ENCODE data around the gene SNRPB. TPM values are rescaled to one million over a fixed set of nuclear protein-coding genes. Genes with fewer than 3 reads are reported as not detected.

The SNRPB gene
- total and polyA plus RNA-seq, 2 of the 13 experiments (the other 11 are each of a cell fraction or from before 2014, with no cell fraction given) = 473 to 844 TPM

DNA sequence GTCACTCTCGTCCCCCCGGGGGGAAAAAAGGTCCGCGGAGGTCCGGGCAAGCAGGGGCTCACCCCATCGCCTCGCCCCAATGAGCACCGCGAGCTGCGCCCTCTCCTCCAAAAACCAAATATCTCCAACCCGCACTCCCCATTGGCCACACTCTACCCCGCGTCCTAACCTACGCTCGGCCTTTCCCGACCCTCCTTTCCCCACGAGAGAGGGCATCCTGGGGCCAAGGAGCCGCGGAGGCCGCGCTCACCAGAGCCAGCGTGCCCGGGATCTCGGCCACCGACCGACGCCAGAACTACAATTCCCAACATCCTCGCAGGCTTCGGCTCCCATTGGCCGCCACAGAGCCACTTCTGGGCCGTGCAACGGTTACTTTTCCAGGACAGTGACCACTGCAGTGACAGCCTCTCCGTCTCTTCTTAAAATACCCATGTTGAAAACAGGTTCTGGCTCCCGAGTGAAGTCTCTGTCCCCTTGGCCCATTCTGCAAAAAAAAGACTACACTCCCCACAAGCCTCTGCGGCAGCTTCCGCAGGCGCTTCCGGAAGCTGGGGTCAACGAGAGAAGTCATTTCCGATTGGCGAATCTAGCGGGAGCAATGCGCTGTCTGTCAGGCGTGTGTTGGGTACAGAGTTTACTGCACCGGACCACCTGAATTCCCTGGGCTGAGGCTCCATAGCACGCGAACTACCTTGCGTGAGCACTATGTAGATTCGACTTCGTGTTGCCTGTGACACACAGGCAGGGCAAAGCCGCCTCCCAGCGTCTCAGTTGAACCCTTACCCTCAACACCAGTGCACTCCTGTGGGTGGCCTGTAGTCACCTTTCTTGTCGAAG lies 38.3 kb upstream of the SNRPB start, which contains the start of gene ZNF343 (continued):
- TF ChIP-seq MEIS2 (CRISPR knock-in tag; IDR thresholded peaks at IDR 0.05) = no peak; the same call in none of the 2 replicates
- TF ChIP-seq, protein P1, sequence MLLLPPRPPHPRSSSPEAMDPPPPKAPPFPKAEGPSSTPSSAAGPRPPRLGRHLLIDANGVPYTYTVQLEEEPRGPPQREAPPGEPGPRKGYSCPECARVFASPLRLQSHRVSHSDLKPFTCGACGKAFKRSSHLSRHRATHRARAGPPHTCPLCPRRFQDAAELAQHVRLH (CRISPR knock-in tag; IDR thresholded peaks at IDR 0.05; ENCODE audit: borderline replicate concordance, low read depth) = peak; percentile 55; the same call in 1 of the 2 replicates
- TF ChIP-seq SP1 (IDR thresholded peaks at IDR 0.05) = no peak
- TF ChIP-seq SP1 (CRISPR knock-in tag; IDR thresholded peaks at IDR 0.05) = no peak
- TF ChIP-seq FOSL1 (CRISPR knock-in tag; IDR thresholded peaks at IDR 0.05; ENCODE audit: borderline replicate concordance) = peak; percentile 15; the same call in 1 of the 2 replicates
- peak; percentile 47; the same call in 1 of the 2 replicates for TF ChIP-seq ERF (CRISPR knock-in tag; IDR thresholded peaks at IDR 0.05)
- peak; percentile 41; the same call in 1 of the 2 replicates for TF ChIP-seq ZNF746 (CRISPR knock-in tag; IDR thresholded peaks at IDR 0.05)
- peak; percentile 4 for TF ChIP-seq ZEB1 (IDR thresholded peaks at IDR 0.05; ENCODE audit: insufficient replicate concordance, low read depth)
- TF ChIP-seq, protein P2, sequence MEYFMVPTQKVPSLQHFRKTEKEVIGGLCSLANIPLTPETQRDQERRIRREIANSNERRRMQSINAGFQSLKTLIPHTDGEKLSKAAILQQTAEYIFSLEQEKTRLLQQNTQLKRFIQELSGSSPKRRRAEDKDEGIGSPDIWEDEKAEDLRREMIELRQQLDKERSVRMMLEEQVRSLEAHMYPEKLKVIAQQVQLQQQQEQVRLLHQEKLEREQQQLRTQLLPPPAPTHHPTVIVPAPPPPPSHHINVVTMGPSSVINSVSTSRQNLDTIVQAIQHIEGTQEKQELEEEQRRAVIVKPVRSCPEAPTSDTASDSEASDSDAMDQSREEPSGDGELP (IDR thresholded peaks at IDR 0.05; ENCODE audit: borderline replicate concordance, low read depth) = peak; percentile 47; the same call in 1 of the 2 replicates
- TF ChIP-seq ZNF724P (CRISPR knock-in tag; IDR thresholded peaks at IDR 0.05; ENCODE audit: borderline replicate concordance) = peak; percentile 87; the same call in 1 of the 2 replicates
- TF ChIP-seq ZNF451 (CRISPR knock-in tag; IDR thresholded peaks at IDR 0.05) = peak; percentile 54
- 0 out of 2 replicates have a peak, but pooled peaks have one; percentile 68 for TF ChIP-seq SALL2 (CRISPR knock-in tag; IDR thresholded peaks at IDR 0.05)
- TF ChIP-seq SNAI1 (CRISPR knock-in tag; IDR thresholded peaks at IDR 0.05; ENCODE audit: borderline replicate concordance) = peak; percentile 67; the same call in 1 of the 2 replicates
- no peak; the same call in 1 of the 2 replicates for TF ChIP-seq MTA1 (CRISPR knock-in tag; IDR thresholded peaks at IDR 0.05; ENCODE audit: borderline replicate concordance)
- peak; percentile 92 for TF ChIP-seq ZNF792 (CRISPR knock-in tag; IDR thresholded peaks at IDR 0.05)
- TF ChIP-seq PTBP1 (IDR thresholded peaks at IDR 0.05; ENCODE audit: low read depth, low read length, poor library complexity, severe bottlenecking) = no peak
- TF ChIP-seq, protein P3, sequence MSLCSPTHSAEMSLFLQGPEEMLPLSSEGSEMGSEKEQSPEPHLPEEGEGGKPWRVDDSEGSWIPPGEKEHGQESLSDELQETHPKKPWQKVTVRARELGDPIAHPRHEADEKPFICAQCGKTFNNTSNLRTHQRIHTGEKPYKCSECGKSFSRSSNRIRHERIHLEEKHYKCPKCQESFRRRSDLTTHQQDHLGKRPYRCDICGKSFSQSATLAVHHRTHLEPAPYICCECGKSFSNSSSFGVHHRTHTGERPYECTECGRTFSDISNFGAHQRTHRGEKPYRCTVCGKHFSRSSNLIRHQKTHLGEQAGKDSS (CRISPR knock-in tag; IDR thresholded peaks at IDR 0.05; ENCODE audit: borderline replicate concordance, low read depth) = 0 out of 2 replicates have a peak, but pooled peaks have one; percentile 54
- peak; percentile 54; the same call in 1 of the 2 replicates for TF ChIP-seq JUN (CRISPR knock-in tag; IDR thresholded peaks at IDR 0.05)
- TF ChIP-seq ELF4 (CRISPR knock-in tag; IDR thresholded peaks at IDR 0.05; ENCODE audit: borderline replicate concordance) = peak; percentile 37; the same call in 1 of the 2 replicates
- peak; percentile 77; the same call in 1 of the 2 replicates for TF ChIP-seq ETV5 (CRISPR knock-in tag; IDR thresholded peaks at IDR 0.05; ENCODE audit: borderline replicate concordance)
- peak; percentile 81 for TF ChIP-seq DNMT1 (CRISPR knock-in tag; IDR thresholded peaks at IDR 0.05)
- TF ChIP-seq, protein P4, sequence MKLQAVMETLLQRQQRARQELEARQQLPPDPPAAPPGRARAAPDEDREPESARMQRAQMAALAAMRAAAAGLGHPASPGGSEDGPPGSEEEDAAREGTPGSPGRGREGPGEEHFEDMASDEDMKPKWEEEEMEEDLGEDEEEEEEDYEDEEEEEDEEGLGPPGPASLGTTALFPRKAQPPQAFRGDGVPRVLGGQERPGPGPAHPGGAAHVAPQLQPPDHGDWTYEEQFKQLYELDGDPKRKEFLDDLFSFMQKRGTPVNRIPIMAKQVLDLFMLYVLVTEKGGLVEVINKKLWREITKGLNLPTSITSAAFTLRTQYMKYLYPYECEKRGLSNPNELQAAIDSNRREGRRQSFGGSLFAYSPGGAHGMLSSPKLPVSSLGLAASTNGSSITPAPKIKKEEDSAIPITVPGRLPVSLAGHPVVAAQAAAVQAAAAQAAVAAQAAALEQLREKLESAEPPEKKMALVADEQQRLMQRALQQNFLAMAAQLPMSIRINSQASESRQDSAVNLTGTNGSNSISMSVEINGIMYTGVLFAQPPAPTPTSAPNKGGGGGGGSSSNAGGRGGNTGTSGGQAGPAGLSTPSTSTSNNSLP (IDR thresholded peaks at IDR 0.05; ENCODE audit: low read depth, low read length) = no peak
- TF ChIP-seq MEF2D (CRISPR knock-in tag; IDR thresholded peaks at IDR 0.05) = no peak; the same call in 1 of the 2 replicates
- TF ChIP-seq TCF12 (IDR thresholded peaks at IDR 0.05) = no peak
- peak; percentile 72 for TF ChIP-seq TCF12 (CRISPR knock-in tag; IDR thresholded peaks at IDR 0.05)
